ENCODE measurements around the gene NDUFAF4. TPM values are rescaled to one million over a fixed set of nuclear protein-coding genes. Genes with fewer than 3 reads are reported as not detected.

The NDUFAF4 gene
- total and polyA plus RNA-seq, 2 of the 13 experiments (the other 11 are each of a cell fraction or from before 2014, with no cell fraction given) = 41.3 to 59.7 TPM

DNA sequence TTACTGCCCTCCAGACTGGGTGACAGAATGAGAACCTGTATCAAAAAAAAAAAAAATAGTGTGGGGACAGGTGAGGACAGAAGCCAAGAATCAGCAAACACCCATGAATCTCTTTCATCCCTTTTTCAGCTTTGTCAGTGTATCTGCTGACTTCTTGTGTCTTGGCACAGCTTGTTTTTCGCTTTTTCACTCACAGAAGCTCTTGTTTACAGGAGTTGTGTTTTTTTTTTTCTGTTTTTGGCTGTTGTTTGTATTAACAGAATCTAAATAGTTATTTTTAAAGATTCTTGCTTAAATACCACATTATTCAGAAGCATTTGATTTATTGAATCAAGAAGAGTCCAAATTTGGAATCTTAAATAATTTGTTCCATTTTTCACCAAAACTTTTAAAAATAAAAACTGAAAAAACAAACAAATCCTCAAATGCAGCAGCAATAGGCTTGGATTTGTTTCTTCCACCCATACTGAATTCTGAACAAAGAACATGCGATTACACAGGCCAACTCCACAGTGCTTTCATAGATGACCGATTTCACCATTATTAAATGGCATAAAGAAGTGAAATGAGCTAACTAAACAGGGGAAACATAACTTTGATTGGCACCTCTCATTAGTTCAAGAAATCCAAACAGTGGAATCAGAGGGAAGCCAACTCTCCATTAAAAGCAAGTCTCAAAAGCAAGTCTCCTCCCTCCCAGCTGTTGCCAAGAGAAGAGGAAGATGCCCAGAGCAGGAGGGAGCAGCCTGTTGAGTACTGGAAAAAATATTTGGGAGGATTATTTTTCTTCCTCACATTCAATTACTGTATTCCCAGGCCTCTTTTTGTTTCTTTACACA is 33.3 kb downstream of the NDUFAF4 start (continued):
- TF ChIP-seq PHF20 (CRISPR knock-in tag; IDR thresholded peaks at IDR 0.05) (no peak), TEAD3 (CRISPR knock-in tag; optimal IDR thresholded peaks at IDR 0.05; ENCODE audit: borderline replicate concordance) (no peak), NR2F2 (IDR thresholded peaks at IDR 0.05; ENCODE audit: borderline replicate concordance, low read depth) (no peak), KDM3A (CRISPR knock-in tag; IDR thresholded peaks at IDR 0.05; ENCODE audit: low read depth) (no peak)

DNA sequence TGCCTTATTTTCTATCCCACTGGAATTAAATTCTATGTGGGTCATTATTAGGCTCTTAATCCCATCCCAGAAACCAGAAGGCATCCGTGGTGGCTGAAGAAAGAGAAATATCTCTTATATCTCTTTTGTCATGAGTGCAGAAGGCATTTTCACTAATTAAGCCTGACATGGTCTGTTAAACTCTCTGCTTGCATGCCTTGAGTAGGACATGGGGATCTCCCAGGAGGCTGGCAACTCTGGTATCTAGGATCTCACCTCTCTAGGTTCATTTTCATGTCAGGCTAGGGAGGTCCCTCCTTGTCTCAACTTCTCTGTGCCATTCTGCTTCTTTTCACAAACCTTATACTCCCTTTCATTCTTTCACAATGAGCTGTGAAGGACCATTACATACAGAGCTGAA is 35.1 kb downstream of the NDUFAF4 start:
- Histone ChIP-seq H4K20me1 (ENCODE audit: insufficient read depth, low read length) (no peaks in the 10 kb centered on the region), H3K9ac (ENCODE audit: insufficient read depth, low read depth, low read length) (no peak overlapping the region), H3K79me2 (ENCODE audit: insufficient read depth, low read length) (no peaks in the 10 kb centered on the region), H3K27me3 (ENCODE audit: control insufficient read depth in 1 of 2, insufficient read depth in 2 of 2, low read length in 2 of 2) (0 out of 5 replicates have a peak, but pooled peaks cover 0 to 1% of the 10 kb centered on the region in 2 experiments), H3K4me3 (replicated peaks in 1 of 3; ENCODE audit: insufficient read depth in 1 of 3, low read depth in 2 of 3, low read length in 3 of 3) (no peak overlapping the region), H3K9me3 (ENCODE audit: low read length) (no peaks in the 10 kb centered on the region), H3K4me1 (ENCODE audit: insufficient read depth, low read length) (no peaks in the 10 kb centered on the region), H3K36me3 (replicated peaks in 1 of 2; ENCODE audit: control insufficient read depth in 1 of 2, insufficient read depth in 2 of 2, low read length in 2 of 2) (no peaks in the 10 kb centered on the region), H3K4me2 (ENCODE audit: low read depth, low read length) (no peak overlapping the region), H3K27ac (ENCODE audit: extremely low read length, insufficient read depth, low read length) (no peak overlapping the region), H2AFZ (ENCODE audit: low read length) (no peak overlapping the region)
- TF ChIP-seq, protein P1, sequence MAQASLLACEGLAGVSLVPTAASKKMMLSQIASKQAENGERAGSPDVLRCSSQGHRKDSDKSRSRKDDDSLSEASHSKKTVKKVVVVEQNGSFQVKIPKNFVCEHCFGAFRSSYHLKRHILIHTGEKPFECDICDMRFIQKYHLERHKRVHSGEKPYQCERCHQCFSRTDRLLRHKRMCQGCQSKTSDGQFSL (CRISPR knock-in tag; IDR thresholded peaks at IDR 0.05) = no peak
- TF ChIP-seq SMARCC2 (IDR thresholded peaks at IDR 0.05) (no peak), ZFP90 (CRISPR knock-in tag; IDR thresholded peaks at IDR 0.05; ENCODE audit: borderline replicate concordance) (no peak), ADNP (CRISPR knock-in tag; IDR thresholded peaks at IDR 0.05) (no peak), NFE2L2 (IDR thresholded peaks at IDR 0.05; ENCODE audit: low read length) (no peak), CHD4 (IDR thresholded peaks at IDR 0.05; ENCODE audit: borderline replicate concordance, low read length) (no peak), ZNF17 (CRISPR knock-in tag; IDR thresholded peaks at IDR 0.05) (no peak), MED1 (CRISPR knock-in tag; IDR thresholded peaks at IDR 0.05) (no peak), ZNF337 (CRISPR knock-in tag; IDR thresholded peaks at IDR 0.05; ENCODE audit: borderline replicate concordance, low read depth) (no peak), HDAC1 (CRISPR knock-in tag; IDR thresholded peaks at IDR 0.05) (no peak), STAT5B (CRISPR knock-in tag; IDR thresholded peaks at IDR 0.05) (no peak), ZNF724P (CRISPR knock-in tag; IDR thresholded peaks at IDR 0.05; ENCODE audit: borderline replicate concordance) (no peak)
- TF ChIP-seq, protein P2, sequence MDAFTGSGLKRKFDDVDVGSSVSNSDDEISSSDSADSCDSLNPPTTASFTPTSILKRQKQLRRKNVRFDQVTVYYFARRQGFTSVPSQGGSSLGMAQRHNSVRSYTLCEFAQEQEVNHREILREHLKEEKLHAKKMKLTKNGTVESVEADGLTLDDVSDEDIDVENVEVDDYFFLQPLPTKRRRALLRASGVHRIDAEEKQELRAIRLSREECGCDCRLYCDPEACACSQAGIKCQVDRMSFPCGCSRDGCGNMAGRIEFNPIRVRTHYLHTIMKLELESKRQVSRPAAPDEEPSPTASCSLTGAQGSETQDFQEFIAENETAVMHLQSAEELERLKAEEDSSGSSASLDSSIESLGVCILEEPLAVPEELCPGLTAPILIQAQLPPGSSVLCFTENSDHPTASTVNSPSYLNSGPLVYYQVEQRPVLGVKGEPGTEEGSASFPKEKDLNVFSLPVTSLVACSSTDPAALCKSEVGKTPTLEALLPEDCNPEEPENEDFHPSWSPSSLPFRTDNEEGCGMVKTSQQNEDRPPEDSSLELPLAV (CRISPR knock-in tag; conservative IDR thresholded peaks at IDR 0.05; ENCODE audit: low read depth) = no peak
- TF ChIP-seq, protein P3, sequence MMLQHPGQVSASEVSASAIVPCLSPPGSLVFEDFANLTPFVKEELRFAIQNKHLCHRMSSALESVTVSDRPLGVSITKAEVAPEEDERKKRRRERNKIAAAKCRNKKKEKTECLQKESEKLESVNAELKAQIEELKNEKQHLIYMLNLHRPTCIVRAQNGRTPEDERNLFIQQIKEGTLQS (CRISPR knock-in tag; IDR thresholded peaks at IDR 0.05) = no peak
- DNase-seq (ENCODE audit: low spot score) (no peak), FAIRE-seq (no peak), ATAC-seq (no peak)
- no TSS peak for BruUV-seq (replicated peaks)
- ChIA-PET CTCF (ENCODE audit: low intra/inter-chr PET ratio, low total read pairs) (no interaction called here), POLR2A (no interaction called here)
- intact Hi-C loops (cut with micrococcal nuclease; ENCODE audit: unreplicated experiment) (no loop called here), in situ Hi-C loops (cut with HindIII; ENCODE audit: extremely low pct_ligation_motif_present, low pct_unique_long_range_greater_than_20kb) (no loop called here)
- WGBS (ENCODE audit: low lambda C conversion rate) = 0% methylated on average over 1 of the region's 1 CpG

Measured in HepG2 (cell line).